Neural progenitor cell (in vitro differentiated cells): Measurements from ENCODE around the gene TUBB2B.

Experiments used
- EZH2phosphoT487 ChIP-seq: fragments of 200-600 bp; sonication (generic); IDR thresholded peaks from 2 replicates; pipeline ENCODE4 v1.6.1; 2017; ENCODE audit warnings: antibody characterized with exemption
- TF ChIP-seq, protein P1 (sequence below): fragments of 200-600 bp; sonication (generic); IDR thresholded peaks from 2 replicates; pipeline ENCODE4 v1.5.1; 2017; ENCODE audit warnings: antibody characterized with exemption, mild to moderate bottlenecking

DNA sequence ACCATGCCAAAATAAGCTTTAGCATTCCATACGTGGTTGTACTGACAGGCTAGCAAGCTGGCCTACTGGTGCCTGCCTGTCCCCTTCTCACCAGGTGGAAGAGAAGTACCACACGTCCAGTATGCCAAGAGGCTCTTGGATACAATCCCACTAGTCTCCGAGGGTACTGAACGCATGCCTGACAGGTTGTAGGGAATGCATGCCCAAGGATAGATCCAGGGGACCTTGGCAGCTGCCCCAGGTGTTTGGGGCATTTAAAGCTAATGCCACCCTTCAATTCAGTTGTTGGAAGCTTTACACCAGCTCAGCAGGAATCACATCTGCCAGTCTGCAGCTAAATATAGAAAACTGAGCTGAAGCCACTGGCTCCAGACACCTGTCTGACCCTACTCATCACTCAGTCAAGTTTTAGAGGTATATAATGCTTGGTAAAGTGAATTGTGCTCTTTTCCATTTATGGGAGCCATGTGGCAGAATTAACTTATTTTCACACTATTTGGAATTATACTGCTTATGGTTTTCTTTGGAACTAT, 4.9 kb downstream of the TUBB2B start:
- TF ChIP-seq, protein P1, sequence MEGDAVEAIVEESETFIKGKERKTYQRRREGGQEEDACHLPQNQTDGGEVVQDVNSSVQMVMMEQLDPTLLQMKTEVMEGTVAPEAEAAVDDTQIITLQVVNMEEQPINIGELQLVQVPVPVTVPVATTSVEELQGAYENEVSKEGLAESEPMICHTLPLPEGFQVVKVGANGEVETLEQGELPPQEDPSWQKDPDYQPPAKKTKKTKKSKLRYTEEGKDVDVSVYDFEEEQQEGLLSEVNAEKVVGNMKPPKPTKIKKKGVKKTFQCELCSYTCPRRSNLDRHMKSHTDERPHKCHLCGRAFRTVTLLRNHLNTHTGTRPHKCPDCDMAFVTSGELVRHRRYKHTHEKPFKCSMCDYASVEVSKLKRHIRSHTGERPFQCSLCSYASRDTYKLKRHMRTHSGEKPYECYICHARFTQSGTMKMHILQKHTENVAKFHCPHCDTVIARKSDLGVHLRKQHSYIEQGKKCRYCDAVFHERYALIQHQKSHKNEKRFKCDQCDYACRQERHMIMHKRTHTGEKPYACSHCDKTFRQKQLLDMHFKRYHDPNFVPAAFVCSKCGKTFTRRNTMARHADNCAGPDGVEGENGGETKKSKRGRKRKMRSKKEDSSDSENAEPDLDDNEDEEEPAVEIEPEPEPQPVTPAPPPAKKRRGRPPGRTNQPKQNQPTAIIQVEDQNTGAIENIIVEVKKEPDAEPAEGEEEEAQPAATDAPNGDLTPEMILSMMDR = no peak
- TF ChIP-seq EZH2phosphoT487 = no peak
